GM10248 (cell line): ENCODE data around the gene LSM4.
"Not testable (repeated sequence)": the region's sequence is repeated elsewhere in the genome, so short reads cannot be mapped to it uniquely, and the experiment has no call there.

Experiments
- CTCF ChIA-PET: fragments of 300-600 bp; sonication (Branson Sonifier 250); formaldehyde crosslinking; extraction: SDS; loops from one replicate; lab custom pipeline; 2021; ENCODE audit warnings: antibody characterized with exemption; lab: Yijun Ruan, JAX
- POLR2A ChIA-PET: fragments of 350-650 bp; sonication (Branson Sonifier 250); formaldehyde crosslinking; extraction: SDS; loops from one replicate; lab custom pipeline; 2020; ENCODE audit warnings: antibody characterized with exemption; lab: Yijun Ruan, JAX
- DNase-seq: peaks from one replicate; pipeline ENCODE4 v3.0.0; 2012; ENCODE audit errors: extremely low spot score
- TF ChIP-seq, protein P1 (sequence below): IDR thresholded peaks from 2 replicates; pipeline ENCODE4 v1.5.1; 2012; ENCODE audit warnings: mild to moderate bottlenecking, low read depth; ENCODE audit errors: extremely low read depth, missing control alignments, control extremely low read depth

LSM4 gene

DNA sequence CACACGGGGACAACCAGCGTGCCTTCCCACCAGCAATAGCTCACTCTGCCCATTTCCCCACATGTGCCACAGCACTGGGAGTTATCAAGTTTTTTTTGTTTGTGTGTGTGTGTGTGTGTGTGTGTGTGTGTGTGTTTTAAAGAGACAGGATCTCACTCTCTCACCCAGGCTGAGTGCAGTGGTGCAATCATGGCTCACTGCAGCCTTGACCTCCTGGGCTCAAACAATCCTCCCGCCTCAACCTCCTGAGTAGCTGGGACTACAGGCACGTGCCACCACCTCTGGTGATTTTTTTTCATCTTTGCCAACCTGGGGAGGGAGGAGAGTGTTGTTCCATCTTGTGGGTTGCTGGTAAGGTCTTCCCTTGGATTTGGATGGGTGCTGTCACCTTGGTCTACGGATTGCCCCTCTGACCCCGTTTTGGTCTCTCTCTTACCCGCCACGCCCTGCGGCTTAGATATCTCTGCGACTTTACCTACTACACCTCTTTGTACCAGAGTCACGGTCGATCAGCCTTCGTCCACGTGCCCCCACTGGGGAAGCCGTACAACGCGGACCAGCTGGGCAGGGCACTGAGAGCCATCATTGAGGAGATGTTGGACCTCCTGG, 40.2 kb upstream of the LSM4 start:
- ChIA-PET POLR2A (no interaction called here), CTCF (interaction anchor here (1.0 to 3.4 kb wide), 5 partner anchors 11 to 156 kb away, joined by 3 to 26 read pairs (median 5); no protein-coding TSS in a partner anchor)
- TF ChIP-seq, protein P1, sequence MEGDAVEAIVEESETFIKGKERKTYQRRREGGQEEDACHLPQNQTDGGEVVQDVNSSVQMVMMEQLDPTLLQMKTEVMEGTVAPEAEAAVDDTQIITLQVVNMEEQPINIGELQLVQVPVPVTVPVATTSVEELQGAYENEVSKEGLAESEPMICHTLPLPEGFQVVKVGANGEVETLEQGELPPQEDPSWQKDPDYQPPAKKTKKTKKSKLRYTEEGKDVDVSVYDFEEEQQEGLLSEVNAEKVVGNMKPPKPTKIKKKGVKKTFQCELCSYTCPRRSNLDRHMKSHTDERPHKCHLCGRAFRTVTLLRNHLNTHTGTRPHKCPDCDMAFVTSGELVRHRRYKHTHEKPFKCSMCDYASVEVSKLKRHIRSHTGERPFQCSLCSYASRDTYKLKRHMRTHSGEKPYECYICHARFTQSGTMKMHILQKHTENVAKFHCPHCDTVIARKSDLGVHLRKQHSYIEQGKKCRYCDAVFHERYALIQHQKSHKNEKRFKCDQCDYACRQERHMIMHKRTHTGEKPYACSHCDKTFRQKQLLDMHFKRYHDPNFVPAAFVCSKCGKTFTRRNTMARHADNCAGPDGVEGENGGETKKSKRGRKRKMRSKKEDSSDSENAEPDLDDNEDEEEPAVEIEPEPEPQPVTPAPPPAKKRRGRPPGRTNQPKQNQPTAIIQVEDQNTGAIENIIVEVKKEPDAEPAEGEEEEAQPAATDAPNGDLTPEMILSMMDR, result no peak
- no peak for DNase-seq

DNA sequence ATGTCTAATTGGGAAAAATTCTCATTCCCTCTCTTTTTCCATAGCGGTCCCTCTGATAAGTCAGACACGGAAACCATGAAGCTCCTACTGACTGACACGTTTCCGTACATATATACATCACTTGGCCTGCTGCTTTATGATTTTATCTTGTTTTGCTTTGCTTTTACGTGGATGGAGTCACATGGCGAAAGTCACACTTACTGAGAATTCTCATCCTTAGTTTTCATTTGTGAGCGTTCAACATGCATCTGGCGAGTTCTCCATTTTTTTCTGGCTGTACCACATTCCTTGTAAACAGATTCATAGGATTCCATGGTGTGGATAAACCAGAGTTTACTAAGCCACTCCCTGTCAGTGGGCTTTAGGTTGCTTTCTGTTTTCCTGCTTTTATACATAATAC, 38.8 kb upstream of the LSM4 start:
- ChIA-PET POLR2A (no interaction called here), CTCF (interaction anchor here (1.3 to 3.5 kb wide), 4 partner anchors 10 to 348 kb away, joined by 3 to 20 read pairs (median 10); no protein-coding TSS in a partner anchor)

DNA sequence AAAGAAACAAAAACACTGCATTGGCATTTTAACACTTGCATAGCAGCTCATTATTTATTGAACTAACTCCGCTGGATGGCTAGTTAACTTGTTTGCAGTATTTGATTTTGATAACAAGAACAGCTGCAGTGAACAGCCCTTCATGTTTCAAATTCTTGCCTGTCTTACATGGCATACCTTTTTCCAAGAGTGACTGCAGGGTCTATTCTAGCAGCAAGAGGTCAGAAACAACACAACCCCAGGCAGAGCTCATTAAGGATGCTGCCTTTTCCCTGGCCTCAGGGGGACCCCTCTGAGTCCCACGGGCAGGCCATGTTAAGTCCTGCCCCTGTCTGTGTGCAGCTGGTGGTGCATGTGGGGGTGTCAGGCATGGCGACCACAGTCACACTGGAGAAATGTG, 34.2 kb upstream of the LSM4 start:
- DNase-seq, result no peak
- POLR2A ChIA-PET, result no interaction called here
- CTCF ChIA-PET, result interaction anchor here (1.4 to 2.0 kb wide), 3 partner anchors 28 to 53 kb away, joined by 4 to 6 read pairs (median 5); partner anchors contain the start of gene GDF15
- TF ChIP-seq, protein P1, result no peak

More for the DNA sequence above, 38.8 kb upstream of the LSM4 start:
- TF ChIP-seq, protein P1, result no peak
- DNase-seq, result no peak

DNA sequence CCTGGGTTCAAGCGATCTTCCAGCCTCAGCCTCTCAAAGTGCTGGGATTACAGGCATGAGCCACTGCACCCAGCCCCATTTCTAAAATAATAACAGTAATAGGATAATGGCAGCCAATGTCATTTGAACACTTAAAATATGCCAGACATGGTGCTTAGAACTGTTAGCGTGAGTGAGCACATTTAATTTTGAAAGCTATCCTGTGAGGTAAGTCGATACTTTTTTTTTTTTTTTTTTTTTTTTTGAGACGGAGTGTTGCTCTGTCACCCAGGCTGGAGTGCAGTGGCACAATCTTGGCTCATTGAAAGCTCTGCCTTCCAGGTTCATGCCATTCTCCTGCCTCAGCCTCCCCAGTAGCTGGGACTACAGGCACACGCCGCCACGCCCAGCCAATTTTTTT, 31.9 kb upstream of the LSM4 start:
- DNase-seq, POLR2A ChIA-PET: not testable (repeated sequence)
- CTCF ChIA-PET, result interaction anchor here (1.0 to 2.0 kb wide), 6 partner anchors 26 to 96 kb away, joined by 3 to 6 read pairs (median 4); partner anchors contain the start of gene GDF15

DNA sequence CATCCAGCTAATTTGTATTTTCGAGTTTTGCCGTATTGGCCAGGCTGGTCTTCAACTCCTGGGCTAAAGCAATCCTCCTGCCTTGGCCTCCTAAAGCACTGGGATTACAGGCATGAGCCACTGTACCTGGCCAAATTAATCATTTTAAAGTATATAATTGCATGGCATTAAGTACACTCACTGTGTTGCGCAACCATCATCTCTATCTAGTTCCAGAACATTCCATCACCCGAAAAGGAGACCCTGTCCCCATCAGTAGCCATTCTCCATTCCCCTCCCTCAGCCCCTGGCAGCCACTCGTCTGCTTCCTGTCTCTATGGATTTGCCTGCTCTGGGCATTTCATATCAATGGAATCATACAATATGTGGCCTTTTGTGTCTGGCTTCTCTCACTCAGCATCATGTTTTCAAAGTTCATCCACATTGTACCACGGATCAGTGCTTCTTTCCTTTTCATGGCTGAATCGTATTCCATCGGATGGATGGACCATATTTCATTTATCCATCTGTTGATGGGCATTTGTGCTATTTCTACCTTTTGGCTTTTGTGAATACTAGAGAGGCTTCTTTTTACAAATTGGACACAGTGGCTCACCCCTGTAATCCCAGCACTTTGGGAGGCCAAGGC, 30.6 kb upstream of the LSM4 start:
- CTCF ChIA-PET, result interaction anchor here (1.6 to 2.0 kb wide), 3 partner anchors 25 to 61 kb away, joined by 4 to 7 read pairs (median 6); no protein-coding TSS in a partner anchor
- no peak for DNase-seq
- POLR2A ChIA-PET, result interaction anchor here (0.6 kb wide), 1 partner anchor 61 kb away, joined by 4 read pairs; no protein-coding TSS in a partner anchor
- TF ChIP-seq, protein P1, result no peak

DNA sequence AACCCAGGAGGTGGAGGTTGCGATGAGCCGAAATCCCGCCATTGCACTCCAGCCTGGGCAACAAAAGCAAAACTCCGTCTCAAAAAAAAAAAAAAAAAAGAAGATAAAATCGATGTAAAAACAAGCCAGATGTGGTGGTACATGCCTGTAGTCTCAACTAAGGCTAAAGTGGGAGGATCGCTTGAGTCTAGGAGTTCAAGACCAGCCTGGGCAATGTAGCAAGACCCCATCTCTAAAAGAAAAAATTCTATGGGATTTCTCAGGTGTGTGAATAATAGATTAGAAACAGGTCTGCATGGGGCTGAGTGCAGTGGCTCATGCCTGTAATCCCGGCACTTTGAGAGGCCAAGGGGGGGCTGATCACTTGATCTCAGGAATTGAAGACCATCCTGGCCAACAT, 28.7 kb upstream of the LSM4 start:
- no peak for DNase-seq
- TF ChIP-seq, protein P1, result no peak
- ChIA-PET CTCF (interaction anchor here (1.4 to 3.2 kb wide), 3 partner anchors 37 to 50 kb away, joined by 3 to 15 read pairs (median 7); no protein-coding TSS in a partner anchor), POLR2A (no interaction called here)
